Activated CD8-positive, alpha-beta T cell treated with anti-CD3 and anti-CD28 coated beads for 36 hours (primary cell): ENCODE measurements around the gene TRNAU1AP. TPM values are rescaled to one million over a fixed set of nuclear protein-coding genes. Genes with fewer than 3 reads are reported as not detected.
"Not testable (repeated sequence)": the region's sequence is repeated elsewhere in the genome, so short reads cannot be mapped to it uniquely, and the experiment has no call there.

Source experiments
- ATAC-seq: fragments of 200-7000 bp; cut with Tn5 transposase; one replicate; pipeline ENCODE4 v1.10.0; 2021; ENCODE audit warnings: mild to moderate bottlenecking, moderate library complexity
- CTCF ChIA-PET: fragments of 350-600 bp; sonication (Branson Sonifier 250); formaldehyde crosslinking; loops from one replicate; lab custom pipeline; 2021; ENCODE audit warnings: antibody characterized with exemption; lab: Charles Lee
- POLR2A ChIA-PET: fragments of 350-600 bp; sonication (Branson Sonifier 250); formaldehyde crosslinking; loops from one replicate; lab custom pipeline; 2021; ENCODE audit warnings: antibody characterized with exemption; lab: Charles Lee
- DNase-seq: peaks from one replicate; pipeline ENCODE4 v3.0.0-alpha.2; 2020
- H3K27ac Mint-ChIP-seq: one replicate; pipeline ENCODE4 v1.8.0; 2021; ENCODE audit warnings: mild to moderate bottlenecking, mixed read lengths
- H3K27me3 Mint-ChIP-seq: one replicate; pipeline ENCODE4 v1.8.0; 2021; ENCODE audit warnings: mixed read lengths
- H3K36me3 Mint-ChIP-seq: one replicate; pipeline ENCODE4 v1.8.0; 2021; ENCODE audit warnings: low read depth, mixed read lengths
- H3K4me1 Mint-ChIP-seq: one replicate; pipeline ENCODE4 v1.8.0; 2021; ENCODE audit warnings: low read depth, mixed read lengths
- H3K4me3 Mint-ChIP-seq: one replicate; pipeline ENCODE4 v1.8.0; 2021; ENCODE audit warnings: mild to moderate bottlenecking, moderate library complexity, mixed read lengths
- H3K9me3 Mint-ChIP-seq: one replicate; pipeline ENCODE4 v1.8.0; 2021; ENCODE audit warnings: mixed read lengths
- CTCF ChIP-seq: fragments of 200-600 bp; IDR thresholded peaks from one replicate; pipeline ENCODE4 v1.8.0; 2022; ENCODE audit warnings: antibody characterized with exemption, mild to moderate bottlenecking
- intact Hi-C: fragments of 100-400 bp; cut with micrococcal nuclease; formaldehyde crosslinking; loops from one replicate; pipeline ENCODE4 v1.10.0; 2022
- total RNA-seq, 2 experiments: library from RNA; stranded (reverse); gene quantifications; one replicate each; pipeline ENCODE4 v1.2.3, GENCODE V29; 2021

TRNAU1AP gene
- total RNA-seq, 2 experiments from 2014 or later: 42.5 to 47.8 TPM

- CTCF ChIA-PET: interaction anchor here (1.0 to 6.2 kb wide), 5 partner anchors 13 to 297 kb away, joined by 3 to 30 read pairs (median 4); partner anchors contain the start of gene TRNAU1AP
- Mint-ChIP-seq H3K27ac (peak overlapping the region; percentile 92), H3K4me1 (peaks cover 22% of the 10 kb centered on the region), H3K36me3 (peaks cover 46% of the 10 kb centered on the region), H3K27me3 (no peaks in the 10 kb centered on the region), H3K9me3 (no peaks in the 10 kb centered on the region), H3K4me3 (peak overlapping the region; percentile 100)
- POLR2A ChIA-PET: interaction anchor here (0.5 to 10.5 kb wide), 15 partner anchors 10 to 342 kb away, joined by 3 to 315 read pairs (median 21); partner anchors contain the start of genes MED18, RAB42, RCC1 and RNU11
- TF ChIP-seq CTCF: no peak
- ATAC-seq: no peak
- intact Hi-C loops: no loop called here
- DNase-seq: no peak
These were observed 26.5 kb downstream of the TRNAU1AP start for GRCh38 chr1:28579401-28579800.

- CTCF ChIA-PET: interaction anchor here (0.8 to 6.2 kb wide), 12 partner anchors 9 to 331 kb away, joined by 3 to 30 read pairs (median 3); partner anchors contain the start of genes TRNAU1AP and YTHDF2
These were observed 28.0 kb downstream of the TRNAU1AP start for GRCh38 chr1:28580722-28581530.

GRCh38 chr1:28581531-28582247 is 28.8 kb downstream of the TRNAU1AP start:
- peaks cover 22% of the 10 kb centered on the region for H3K4me1 Mint-ChIP-seq
- ATAC-seq: peak; percentile 91
- peak overlapping the region; percentile 100 for H3K4me3 Mint-ChIP-seq
- no peaks in the 10 kb centered on the region for H3K9me3 Mint-ChIP-seq
- DNase-seq: peak; percentile 95
- ChIA-PET CTCF (interaction anchor here (0.5 to 6.2 kb wide), 13 partner anchors 10 to 332 kb away, joined by 3 to 30 read pairs (median 3); partner anchors contain the start of genes TAF12, TRNAU1AP and YTHDF2), POLR2A (interaction anchor here (0.6 to 10.5 kb wide), 43 partner anchors 8 to 1440 kb away, joined by 3 to 315 read pairs (median 4); partner anchors contain the start of genes GMEB1, MED18, RAB42 and RCC1)
- H3K27ac Mint-ChIP-seq: peak overlapping the region; percentile 92
- intact Hi-C loops: loop anchor here (5.0 kb wide), 1 partner anchor 64 kb away; no protein-coding TSS in a partner anchor
- H3K27me3 Mint-ChIP-seq: no peaks in the 10 kb centered on the region
- H3K36me3 Mint-ChIP-seq: peaks cover 46% of the 10 kb centered on the region
- TF ChIP-seq CTCF: no peak

More at GRCh38 chr1:28580722-28581530, 28.0 kb downstream of the TRNAU1AP start:
- intact Hi-C loops: loop anchor here (5.0 kb wide), 1 partner anchor 64 kb away; no protein-coding TSS in a partner anchor
- ATAC-seq (peak; percentile 38), DNase-seq (peak; percentile 69)
- H3K27me3 Mint-ChIP-seq: no peaks in the 10 kb centered on the region
- TF ChIP-seq CTCF: no peak
- peaks cover 22% of the 10 kb centered on the region for H3K4me1 Mint-ChIP-seq
- peak overlapping the region; percentile 92 for H3K27ac Mint-ChIP-seq
- no peaks in the 10 kb centered on the region for H3K9me3 Mint-ChIP-seq
- POLR2A ChIA-PET: interaction anchor here (0.6 to 10.5 kb wide), 38 partner anchors 9 to 1440 kb away, joined by 3 to 315 read pairs (median 5); partner anchors contain the start of genes GMEB1, MED18, RAB42 and RCC1
- H3K4me3 Mint-ChIP-seq: peak overlapping the region; percentile 100
- peaks cover 46% of the 10 kb centered on the region for H3K36me3 Mint-ChIP-seq

GRCh38 chr1:28582248-28582615 is 29.3 kb downstream of the TRNAU1AP start:
- H3K36me3 Mint-ChIP-seq: peaks cover 42% of the 10 kb centered on the region
- intact Hi-C loops: loop anchor here (5.0 kb wide), 1 partner anchor 65 kb away; no protein-coding TSS in a partner anchor
- no peak for TF ChIP-seq CTCF
- no peaks in the 10 kb centered on the region for H3K27me3 Mint-ChIP-seq
- DNase-seq (no peak), ATAC-seq (no peak)
- H3K4me3 Mint-ChIP-seq: peak overlapping the region; percentile 100
- H3K9me3 Mint-ChIP-seq: no peaks in the 10 kb centered on the region
- H3K4me1 Mint-ChIP-seq: peaks cover 22% of the 10 kb centered on the region
- peak overlapping the region; percentile 92 for H3K27ac Mint-ChIP-seq
- ChIA-PET CTCF (interaction anchor here (0.5 to 6.2 kb wide), 9 partner anchors 11 to 295 kb away, joined by 3 to 30 read pairs (median 5); partner anchors contain the start of genes TAF12, TRNAU1AP and YTHDF2), POLR2A (interaction anchor here (0.6 to 10.5 kb wide), 35 partner anchors 8 to 454 kb away, joined by 3 to 315 read pairs (median 5); partner anchors contain the start of genes GMEB1, MED18, RAB42 and RCC1)

- H3K27ac Mint-ChIP-seq, H3K4me1 Mint-ChIP-seq, DNase-seq, H3K27me3 Mint-ChIP-seq, intact Hi-C loops, H3K36me3 Mint-ChIP-seq, H3K9me3 Mint-ChIP-seq, H3K4me3 Mint-ChIP-seq, ATAC-seq: not testable (repeated sequence)
- ChIA-PET CTCF (interaction anchor here (1.6 kb wide), 1 partner anchor 16 kb away, joined by 4 read pairs; no protein-coding TSS in a partner anchor), POLR2A (interaction anchor here (0.7 to 1.7 kb wide), 2 partner anchors 18 to 489 kb away, joined by 3 read pairs; no protein-coding TSS in a partner anchor)
These were observed 33.9 kb downstream of the TRNAU1AP start for GRCh38 chr1:28586585-28587391.
